ENCODE data around the gene FGD1. TPM values are rescaled to one million over a fixed set of nuclear protein-coding genes. Genes with fewer than 3 reads are reported as not detected.

The FGD1 gene
- total RNA-seq, 1 experiment from 2014 or later = 5.8 TPM

DNA sequence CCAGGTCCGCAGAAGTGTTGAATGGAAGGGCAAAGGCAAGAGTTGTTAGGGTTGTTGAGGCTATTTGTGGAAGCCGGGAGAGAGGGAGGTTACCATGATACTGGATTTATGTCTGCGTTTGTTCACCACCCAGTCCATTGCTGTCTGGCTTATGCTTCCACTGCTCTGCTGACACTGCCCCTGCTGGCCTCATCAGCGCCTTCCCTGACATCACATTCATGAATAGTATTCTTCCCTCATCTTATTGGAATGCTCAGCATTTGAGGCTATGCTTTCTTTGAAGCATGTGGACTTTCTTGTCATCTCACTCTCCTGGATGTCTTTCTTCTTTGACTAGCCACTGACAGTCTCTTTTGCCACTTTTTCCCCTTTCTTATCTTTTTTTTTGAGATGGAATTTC is 44.3 kb upstream of the FGD1 start:
- POLR2A ChIA-PET = no interaction called here
- Histone ChIP-seq H3K27me3 (ENCODE audit: insufficient read depth, low read length) (no peaks in the 10 kb centered on the region), H4K20me1 (ENCODE audit: insufficient read depth) (no peaks in the 10 kb centered on the region), H3K9me3 (ENCODE audit: control insufficient read depth in 1 of 2, insufficient read depth in 1 of 2, low read depth in 1 of 2, low read length in 2 of 2) (no peaks in the 10 kb centered on the region), H3K9ac (ENCODE audit: low read length) (no peak overlapping the region), H3K9me2 (ENCODE audit: insufficient read depth) (no peaks in the 10 kb centered on the region), H3K36me3 (ENCODE audit: control insufficient read depth in 1 of 2, insufficient read depth in 2 of 2, low read length in 2 of 2) (peaks cover 8 to 16% of the 10 kb centered on the region in 2 experiments; a peak in 3 of 4 replicates), H3K79me2 (ENCODE audit: insufficient read depth, low read length) (peaks cover 43% of the 10 kb centered on the region), H3K4me1 (ENCODE audit: control insufficient read depth in 1 of 2, insufficient read depth in 2 of 2, low read length in 2 of 2) (no peaks in the 10 kb centered on the region), H3K27ac (ENCODE audit: low read depth, low read length) (no peak overlapping the region), H3K4me3 (replicated peaks in 1 of 2; ENCODE audit: low read depth in 1 of 2, low read length in 2 of 2) (no peak overlapping the region), H2AFZ (ENCODE audit: low read depth, low read length, poor library complexity, severe bottlenecking) (no peak overlapping the region), H3K4me2 (ENCODE audit: low read length) (no peak overlapping the region)
- intact Hi-C loops (cut with micrococcal nuclease) = no loop called here
- ATAC-seq = no peak; the same call in 1 of the 2 replicates
- no TSS peak for BruUV-seq (replicated peaks)
- RAD21 ChIA-PET (ENCODE audit: low non-redundant PET in 1 of 2, low total read pairs in 2 of 2, uncharacterized antibody in 2 of 2, unreplicated experiment in 2 of 2) = no interaction called here
- TF ChIP-seq ZNF274 (IDR thresholded peaks at IDR 0.05; ENCODE audit: low read depth, low read length) (no peak), YY1 (IDR thresholded peaks at IDR 0.05; ENCODE audit: extremely low read depth, insufficient replicate concordance, low read depth, low read length) (no peak), EZH2phosphoT487 (IDR thresholded peaks at IDR 0.05; ENCODE audit: borderline replicate concordance) (no peak), RAD21 (IDR thresholded peaks at IDR 0.05; ENCODE audit: low read depth) (no peak), POLR2A (IDR thresholded peaks at IDR 0.05; ENCODE audit: borderline replicate concordance, extremely low read depth, insufficient read depth, insufficient read length) (no peak), CBX3 (IDR thresholded peaks at IDR 0.05; ENCODE audit: low read depth) (no peak), POLR2AphosphoS5 (IDR thresholded peaks at IDR 0.05; ENCODE audit: low read depth, low read length) (no peak), CEBPB (IDR thresholded peaks at IDR 0.05; ENCODE audit: low read depth) (no peak), SP1 (IDR thresholded peaks at IDR 0.05; ENCODE audit: low read depth) (no peak), ELF1 (IDR thresholded peaks at IDR 0.05; ENCODE audit: borderline replicate concordance, low read depth) (no peak), EGR1 (IDR thresholded peaks at IDR 0.05; ENCODE audit: low read depth) (no peak)
- TF ChIP-seq, protein P1, sequence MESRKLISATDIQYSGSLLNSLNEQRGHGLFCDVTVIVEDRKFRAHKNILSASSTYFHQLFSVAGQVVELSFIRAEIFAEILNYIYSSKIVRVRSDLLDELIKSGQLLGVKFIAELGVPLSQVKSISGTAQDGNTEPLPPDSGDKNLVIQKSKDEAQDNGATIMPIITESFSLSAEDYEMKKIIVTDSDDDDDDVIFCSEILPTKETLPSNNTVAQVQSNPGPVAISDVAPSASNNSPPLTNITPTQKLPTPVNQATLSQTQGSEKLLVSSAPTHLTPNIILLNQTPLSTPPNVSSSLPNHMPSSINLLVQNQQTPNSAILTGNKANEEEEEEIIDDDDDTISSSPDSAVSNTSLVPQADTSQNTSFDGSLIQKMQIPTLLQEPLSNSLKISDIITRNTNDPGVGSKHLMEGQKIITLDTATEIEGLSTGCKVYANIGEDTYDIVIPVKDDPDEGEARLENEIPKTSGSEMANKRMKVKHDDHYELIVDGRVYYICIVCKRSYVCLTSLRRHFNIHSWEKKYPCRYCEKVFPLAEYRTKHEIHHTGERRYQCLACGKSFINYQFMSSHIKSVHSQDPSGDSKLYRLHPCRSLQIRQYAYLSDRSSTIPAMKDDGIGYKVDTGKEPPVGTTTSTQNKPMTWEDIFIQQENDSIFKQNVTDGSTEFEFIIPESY (IDR thresholded peaks at IDR 0.05; ENCODE audit: extremely low read depth, insufficient replicate concordance, low read length) = no peak
- TF ChIP-seq, protein P2, sequence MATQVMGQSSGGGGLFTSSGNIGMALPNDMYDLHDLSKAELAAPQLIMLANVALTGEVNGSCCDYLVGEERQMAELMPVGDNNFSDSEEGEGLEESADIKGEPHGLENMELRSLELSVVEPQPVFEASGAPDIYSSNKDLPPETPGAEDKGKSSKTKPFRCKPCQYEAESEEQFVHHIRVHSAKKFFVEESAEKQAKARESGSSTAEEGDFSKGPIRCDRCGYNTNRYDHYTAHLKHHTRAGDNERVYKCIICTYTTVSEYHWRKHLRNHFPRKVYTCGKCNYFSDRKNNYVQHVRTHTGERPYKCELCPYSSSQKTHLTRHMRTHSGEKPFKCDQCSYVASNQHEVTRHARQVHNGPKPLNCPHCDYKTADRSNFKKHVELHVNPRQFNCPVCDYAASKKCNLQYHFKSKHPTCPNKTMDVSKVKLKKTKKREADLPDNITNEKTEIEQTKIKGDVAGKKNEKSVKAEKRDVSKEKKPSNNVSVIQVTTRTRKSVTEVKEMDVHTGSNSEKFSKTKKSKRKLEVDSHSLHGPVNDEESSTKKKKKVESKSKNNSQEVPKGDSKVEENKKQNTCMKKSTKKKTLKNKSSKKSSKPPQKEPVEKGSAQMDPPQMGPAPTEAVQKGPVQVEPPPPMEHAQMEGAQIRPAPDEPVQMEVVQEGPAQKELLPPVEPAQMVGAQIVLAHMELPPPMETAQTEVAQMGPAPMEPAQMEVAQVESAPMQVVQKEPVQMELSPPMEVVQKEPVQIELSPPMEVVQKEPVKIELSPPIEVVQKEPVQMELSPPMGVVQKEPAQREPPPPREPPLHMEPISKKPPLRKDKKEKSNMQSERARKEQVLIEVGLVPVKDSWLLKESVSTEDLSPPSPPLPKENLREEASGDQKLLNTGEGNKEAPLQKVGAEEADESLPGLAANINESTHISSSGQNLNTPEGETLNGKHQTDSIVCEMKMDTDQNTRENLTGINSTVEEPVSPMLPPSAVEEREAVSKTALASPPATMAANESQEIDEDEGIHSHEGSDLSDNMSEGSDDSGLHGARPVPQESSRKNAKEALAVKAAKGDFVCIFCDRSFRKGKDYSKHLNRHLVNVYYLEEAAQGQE (IDR thresholded peaks at IDR 0.05; ENCODE audit: low read depth) = no peak
- TF ChIP-seq, protein P3, sequence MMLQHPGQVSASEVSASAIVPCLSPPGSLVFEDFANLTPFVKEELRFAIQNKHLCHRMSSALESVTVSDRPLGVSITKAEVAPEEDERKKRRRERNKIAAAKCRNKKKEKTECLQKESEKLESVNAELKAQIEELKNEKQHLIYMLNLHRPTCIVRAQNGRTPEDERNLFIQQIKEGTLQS (IDR thresholded peaks at IDR 0.05) = no peak
- TF ChIP-seq, protein P4, sequence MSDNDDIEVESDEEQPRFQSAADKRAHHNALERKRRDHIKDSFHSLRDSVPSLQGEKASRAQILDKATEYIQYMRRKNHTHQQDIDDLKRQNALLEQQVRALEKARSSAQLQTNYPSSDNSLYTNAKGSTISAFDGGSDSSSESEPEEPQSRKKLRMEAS (IDR thresholded peaks at IDR 0.05) = no peak
- TF ChIP-seq, protein P5, sequence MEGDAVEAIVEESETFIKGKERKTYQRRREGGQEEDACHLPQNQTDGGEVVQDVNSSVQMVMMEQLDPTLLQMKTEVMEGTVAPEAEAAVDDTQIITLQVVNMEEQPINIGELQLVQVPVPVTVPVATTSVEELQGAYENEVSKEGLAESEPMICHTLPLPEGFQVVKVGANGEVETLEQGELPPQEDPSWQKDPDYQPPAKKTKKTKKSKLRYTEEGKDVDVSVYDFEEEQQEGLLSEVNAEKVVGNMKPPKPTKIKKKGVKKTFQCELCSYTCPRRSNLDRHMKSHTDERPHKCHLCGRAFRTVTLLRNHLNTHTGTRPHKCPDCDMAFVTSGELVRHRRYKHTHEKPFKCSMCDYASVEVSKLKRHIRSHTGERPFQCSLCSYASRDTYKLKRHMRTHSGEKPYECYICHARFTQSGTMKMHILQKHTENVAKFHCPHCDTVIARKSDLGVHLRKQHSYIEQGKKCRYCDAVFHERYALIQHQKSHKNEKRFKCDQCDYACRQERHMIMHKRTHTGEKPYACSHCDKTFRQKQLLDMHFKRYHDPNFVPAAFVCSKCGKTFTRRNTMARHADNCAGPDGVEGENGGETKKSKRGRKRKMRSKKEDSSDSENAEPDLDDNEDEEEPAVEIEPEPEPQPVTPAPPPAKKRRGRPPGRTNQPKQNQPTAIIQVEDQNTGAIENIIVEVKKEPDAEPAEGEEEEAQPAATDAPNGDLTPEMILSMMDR (IDR thresholded peaks at IDR 0.05 in 2 of 3, conservative IDR thresholded peaks at IDR 0.05 in 1 of 3; ENCODE audit: borderline replicate concordance in 1 of 3, insufficient read depth in 1 of 3, low read depth in 2 of 3, low read length in 2 of 3) = no peak
- no peak for DNase-seq (ENCODE audit: low read depth, low spot score)
- CTCF ChIA-PET = no interaction called here
